GM10266 (cell line): ENCODE data around the gene ANKRD61.

Experiments used
- DNase-seq: peaks from one replicate; pipeline ENCODE4 v3.0.0; 2012; ENCODE audit errors: extremely low spot score
- TF ChIP-seq, protein P1 (sequence below): IDR thresholded peaks from 2 replicates; pipeline ENCODE4 v1.5.1; 2012; ENCODE audit warnings: mild to moderate bottlenecking, low read depth; ENCODE audit not compliant: control insufficient read depth, insufficient read depth; ENCODE audit errors: missing control alignments

The ANKRD61 gene

DNA sequence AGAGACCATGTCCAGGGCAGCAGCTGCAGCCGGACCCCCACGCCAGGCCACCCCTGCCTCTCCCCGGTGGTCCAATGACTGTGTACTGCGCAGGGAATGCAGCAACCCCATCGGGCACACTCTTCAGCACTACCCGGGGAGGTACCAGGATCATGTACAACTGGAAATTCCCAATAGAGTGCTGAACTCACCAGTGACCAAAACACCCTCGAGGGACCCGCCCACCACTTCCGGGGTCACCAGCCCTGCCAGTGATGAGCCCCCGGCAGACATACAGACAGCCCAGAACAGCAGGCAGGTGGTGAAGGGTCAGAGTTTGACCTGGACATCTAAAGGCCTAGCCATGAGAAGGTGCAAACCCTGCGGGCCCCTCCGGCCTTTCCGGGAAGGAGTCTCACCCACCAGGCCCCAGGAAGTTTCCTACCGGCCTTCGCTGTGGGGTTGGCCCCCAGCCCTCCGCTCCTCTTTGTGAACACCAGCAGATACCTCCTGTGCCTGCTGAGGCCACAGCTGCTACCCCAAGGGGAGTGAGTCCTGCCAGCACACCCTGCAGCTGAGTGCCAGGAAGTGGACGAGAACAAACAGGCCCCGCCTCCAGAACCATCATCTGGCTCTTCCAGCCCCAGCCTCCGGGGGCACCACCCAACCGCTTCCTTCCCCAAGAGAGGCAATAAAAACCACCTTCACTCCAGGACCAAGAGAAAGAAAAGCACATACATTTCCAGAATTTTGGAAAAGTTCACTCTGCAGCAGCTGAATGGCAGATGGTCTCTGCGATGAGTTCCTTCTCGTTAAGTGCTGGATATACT, 5.0 kb upstream of the ANKRD61 start:
- peak; percentile 25 for DNase-seq
- TF ChIP-seq, protein P1, sequence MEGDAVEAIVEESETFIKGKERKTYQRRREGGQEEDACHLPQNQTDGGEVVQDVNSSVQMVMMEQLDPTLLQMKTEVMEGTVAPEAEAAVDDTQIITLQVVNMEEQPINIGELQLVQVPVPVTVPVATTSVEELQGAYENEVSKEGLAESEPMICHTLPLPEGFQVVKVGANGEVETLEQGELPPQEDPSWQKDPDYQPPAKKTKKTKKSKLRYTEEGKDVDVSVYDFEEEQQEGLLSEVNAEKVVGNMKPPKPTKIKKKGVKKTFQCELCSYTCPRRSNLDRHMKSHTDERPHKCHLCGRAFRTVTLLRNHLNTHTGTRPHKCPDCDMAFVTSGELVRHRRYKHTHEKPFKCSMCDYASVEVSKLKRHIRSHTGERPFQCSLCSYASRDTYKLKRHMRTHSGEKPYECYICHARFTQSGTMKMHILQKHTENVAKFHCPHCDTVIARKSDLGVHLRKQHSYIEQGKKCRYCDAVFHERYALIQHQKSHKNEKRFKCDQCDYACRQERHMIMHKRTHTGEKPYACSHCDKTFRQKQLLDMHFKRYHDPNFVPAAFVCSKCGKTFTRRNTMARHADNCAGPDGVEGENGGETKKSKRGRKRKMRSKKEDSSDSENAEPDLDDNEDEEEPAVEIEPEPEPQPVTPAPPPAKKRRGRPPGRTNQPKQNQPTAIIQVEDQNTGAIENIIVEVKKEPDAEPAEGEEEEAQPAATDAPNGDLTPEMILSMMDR, result no peak

DNA sequence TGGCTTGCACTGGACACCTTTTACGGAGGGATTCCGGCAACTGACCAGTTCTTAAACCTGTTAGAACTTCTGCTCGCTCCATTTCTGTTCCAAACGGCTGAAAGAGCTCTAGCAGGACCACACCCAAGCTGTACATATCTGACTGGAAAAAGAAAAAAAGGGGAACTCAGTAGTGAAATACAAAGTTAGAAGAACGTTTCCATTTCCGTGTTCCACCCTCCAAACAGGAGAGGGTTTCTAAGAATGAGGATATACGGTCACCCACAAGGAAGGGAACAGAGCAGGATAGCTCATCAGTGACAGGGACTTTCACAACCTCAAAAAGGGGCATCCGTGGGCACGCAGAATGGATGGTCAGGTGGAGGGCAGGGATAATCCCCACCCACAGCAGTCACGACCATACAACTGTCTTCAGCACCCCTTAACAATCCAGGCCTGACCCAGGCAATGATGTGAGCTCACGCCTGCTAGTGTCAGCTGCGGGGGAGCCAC, 4.3 kb upstream of the ANKRD61 start:
- TF ChIP-seq, protein P1, result no peak
- DNase-seq, result no peak

DNA sequence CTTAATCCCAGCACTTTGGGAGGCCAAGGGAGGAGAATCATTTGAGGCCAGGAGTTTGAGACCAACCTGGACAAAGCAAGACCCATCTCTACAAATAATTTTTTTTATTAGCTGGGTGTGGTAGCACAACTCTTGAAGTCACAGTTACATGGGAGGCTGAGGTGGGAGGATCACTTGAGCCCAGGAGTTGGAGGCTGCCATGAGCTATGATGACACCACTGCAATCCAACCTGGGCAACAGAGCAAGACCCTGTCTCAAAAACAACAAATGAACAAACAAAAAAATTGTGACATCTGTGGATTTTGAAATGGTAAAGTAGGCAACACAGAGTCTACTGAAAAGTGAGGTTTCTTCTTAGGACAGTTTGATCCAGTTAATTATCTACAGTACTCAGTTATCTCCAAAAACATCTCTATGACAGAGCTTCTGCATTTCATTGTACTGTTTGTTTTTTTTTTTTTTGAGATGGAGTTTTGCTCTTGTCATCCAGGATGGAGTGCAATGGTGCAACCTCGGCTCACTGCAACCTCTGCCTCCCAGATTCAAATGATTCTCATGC, 3.3 kb upstream of the ANKRD61 start:
- DNase-seq, result no peak

DNA sequence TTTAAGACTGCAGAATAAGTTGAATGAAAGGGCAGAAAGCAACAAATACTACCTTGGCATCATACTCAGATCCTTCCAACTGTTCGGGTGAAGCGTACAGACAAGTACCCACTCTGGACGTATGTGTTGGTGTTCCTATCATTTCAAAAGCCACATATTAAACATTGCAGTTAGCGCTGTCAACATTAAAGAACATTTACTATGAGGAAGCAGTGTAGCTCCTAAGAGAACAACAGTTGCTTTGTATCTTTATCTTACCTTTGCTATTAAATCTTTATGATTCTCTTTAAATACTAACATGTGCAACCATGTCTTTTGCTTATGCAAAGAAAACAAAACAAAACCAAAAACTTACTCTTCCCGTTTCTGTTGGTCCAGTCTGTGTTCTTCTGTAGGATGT, 2.6 kb upstream of the ANKRD61 start:
- TF ChIP-seq, protein P1, result no peak
- no peak for DNase-seq

More for the DNA sequence above, 3.3 kb upstream of the ANKRD61 start:
- TF ChIP-seq, protein P1, result no peak

DNA sequence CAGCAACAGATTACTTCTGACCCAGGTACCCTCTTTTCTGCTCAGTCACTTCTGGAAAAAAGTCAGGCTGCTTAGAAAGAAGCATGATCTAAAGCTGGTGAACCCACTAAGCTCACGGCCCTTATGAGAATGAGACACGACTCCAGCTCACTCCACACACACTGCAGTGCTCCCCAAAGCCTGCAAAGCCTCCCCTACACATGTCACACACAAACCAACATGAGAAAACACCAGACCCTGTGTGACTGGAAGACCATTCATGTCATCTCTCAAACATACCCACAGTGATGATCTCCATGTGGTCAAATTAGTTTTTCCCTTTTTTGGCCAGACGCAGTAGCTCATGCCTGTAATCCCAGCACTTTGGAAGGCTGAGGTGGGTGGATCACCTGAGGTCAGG, 391 bp downstream of the ANKRD61 start:
- no peak for DNase-seq
- TF ChIP-seq, protein P1, result no peak

DNA sequence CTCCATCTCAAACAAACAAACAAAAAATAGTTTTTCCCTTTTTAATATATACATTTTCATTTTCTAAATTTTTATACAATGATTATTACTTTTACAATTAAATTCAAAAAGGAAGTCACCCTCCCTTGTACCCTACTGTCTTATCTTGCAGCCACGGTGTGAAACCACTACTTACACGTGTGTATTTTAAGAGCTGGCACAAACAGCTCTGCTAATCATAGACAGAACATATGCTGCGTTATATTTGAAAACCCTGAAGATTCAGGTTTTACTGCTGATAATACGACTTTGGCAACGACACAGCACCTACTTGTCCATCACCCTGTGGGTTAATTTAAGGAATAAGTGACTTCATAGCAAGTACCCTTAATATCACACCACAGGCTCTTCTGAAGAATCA, 991 bp downstream of the ANKRD61 start:
- TF ChIP-seq, protein P1, result no peak

DNA sequence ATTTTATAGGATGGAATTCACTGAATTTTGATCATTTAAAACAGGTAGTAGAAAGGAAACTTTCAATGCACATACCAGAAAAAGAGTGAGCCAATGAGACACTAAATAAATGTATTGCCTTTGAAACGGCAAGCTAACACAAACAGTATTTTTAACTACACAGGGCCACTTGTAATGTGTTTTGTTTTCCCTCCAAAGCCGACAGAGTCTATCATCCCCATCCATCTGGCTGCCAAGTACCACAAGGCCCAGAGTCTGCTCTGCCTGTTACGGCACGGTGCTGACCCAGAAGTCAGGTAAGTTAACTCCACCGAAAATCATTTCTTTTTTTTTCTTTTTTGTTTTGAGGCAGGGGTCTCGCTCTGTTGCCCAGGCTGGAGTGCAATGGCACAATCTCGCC, 1.5 kb downstream of the ANKRD61 start:
- DNase-seq, result no peak
- TF ChIP-seq, protein P1, result no peak

More for the DNA sequence above, 991 bp downstream of the ANKRD61 start:
- no peak for DNase-seq
